Nephron (organoid): ENCODE results near the gene DRGX.

ENCODE experiments used
- H3K27ac Mint-ChIP-seq, 3 experiments: 2 replicates each; pipeline ENCODE4 v1.8.0; 2020; ENCODE audit warnings: mixed read lengths in 3 of 3, mild to moderate bottlenecking in 2 of 3, moderate library complexity in 1 of 3
- H3K27me3 Mint-ChIP-seq: 2 replicates; pipeline ENCODE4 v1.8.0; 2021; ENCODE audit warnings: low read depth, mild to moderate bottlenecking, moderate library complexity, mixed read lengths
- H3K36me3 Mint-ChIP-seq: 2 replicates; pipeline ENCODE4 v1.8.0; 2020; ENCODE audit warnings: low read depth, mixed read lengths
- H3K4me1 Mint-ChIP-seq: 2 replicates; pipeline ENCODE4 v1.8.0; 2020; ENCODE audit warnings: mixed read lengths
- H3K4me3 Mint-ChIP-seq, 3 experiments: 2 replicates each; pipeline ENCODE4 v1.8.0; 2020; ENCODE audit warnings: mild to moderate bottlenecking in 3 of 3, mixed read lengths in 3 of 3, moderate library complexity in 2 of 3
- H3K9me3 Mint-ChIP-seq: 2 replicates; pipeline ENCODE4 v1.8.0; 2020; ENCODE audit warnings: mixed read lengths
- TF ChIP-seq, protein P1 (sequence below), 3 experiments: fragments of 200-600 bp; sonication (generic); IDR thresholded peaks; one replicate each; pipeline ENCODE4 v1.5.0; 2021; ENCODE audit warnings: antibody characterized with exemption in 3 of 3; ENCODE audit not compliant: unreplicated experiment in 3 of 3

Gene DRGX

DNA sequence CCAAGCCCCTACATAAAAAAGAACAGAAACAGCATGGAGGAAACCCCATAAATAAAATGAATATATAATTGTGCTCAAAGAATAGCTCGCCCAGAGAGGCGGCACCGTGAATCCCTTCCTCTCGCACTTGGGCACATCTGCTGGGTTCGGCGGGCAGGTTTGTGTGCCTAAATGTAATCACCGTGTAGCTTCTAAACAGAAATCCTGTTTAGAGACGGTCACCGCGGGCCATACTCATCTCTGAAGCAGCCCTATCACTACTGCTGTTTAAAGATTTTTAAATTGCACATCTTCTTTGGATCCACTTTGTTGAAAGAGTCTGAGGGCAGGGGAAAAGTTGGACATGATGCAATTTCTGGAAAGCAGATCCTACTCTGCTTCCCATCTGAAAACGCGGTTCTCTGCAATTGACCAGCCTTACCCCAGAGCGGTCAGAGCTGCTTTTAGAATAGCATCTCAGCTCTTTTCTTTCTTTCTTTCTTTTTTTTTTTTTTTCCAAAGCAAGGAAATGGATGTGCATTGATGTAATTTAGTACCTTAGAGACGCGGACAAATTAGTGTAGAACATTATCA lies 6.4 kb downstream of the DRGX start:
- Mint-ChIP-seq H3K9me3 (no peaks in the 10 kb centered on the region), H3K27ac (no peak overlapping the region), H3K4me1 (no peaks in the 10 kb centered on the region), H3K4me3 (no peak overlapping the region), H3K36me3 (no peaks in the 10 kb centered on the region), H3K27me3 (peaks cover 79% of the 10 kb centered on the region)
- TF ChIP-seq, protein P1, sequence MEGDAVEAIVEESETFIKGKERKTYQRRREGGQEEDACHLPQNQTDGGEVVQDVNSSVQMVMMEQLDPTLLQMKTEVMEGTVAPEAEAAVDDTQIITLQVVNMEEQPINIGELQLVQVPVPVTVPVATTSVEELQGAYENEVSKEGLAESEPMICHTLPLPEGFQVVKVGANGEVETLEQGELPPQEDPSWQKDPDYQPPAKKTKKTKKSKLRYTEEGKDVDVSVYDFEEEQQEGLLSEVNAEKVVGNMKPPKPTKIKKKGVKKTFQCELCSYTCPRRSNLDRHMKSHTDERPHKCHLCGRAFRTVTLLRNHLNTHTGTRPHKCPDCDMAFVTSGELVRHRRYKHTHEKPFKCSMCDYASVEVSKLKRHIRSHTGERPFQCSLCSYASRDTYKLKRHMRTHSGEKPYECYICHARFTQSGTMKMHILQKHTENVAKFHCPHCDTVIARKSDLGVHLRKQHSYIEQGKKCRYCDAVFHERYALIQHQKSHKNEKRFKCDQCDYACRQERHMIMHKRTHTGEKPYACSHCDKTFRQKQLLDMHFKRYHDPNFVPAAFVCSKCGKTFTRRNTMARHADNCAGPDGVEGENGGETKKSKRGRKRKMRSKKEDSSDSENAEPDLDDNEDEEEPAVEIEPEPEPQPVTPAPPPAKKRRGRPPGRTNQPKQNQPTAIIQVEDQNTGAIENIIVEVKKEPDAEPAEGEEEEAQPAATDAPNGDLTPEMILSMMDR (IDR thresholded peaks at IDR 0.05; ENCODE audit: unreplicated experiment in 3 of 3): no peak

DNA sequence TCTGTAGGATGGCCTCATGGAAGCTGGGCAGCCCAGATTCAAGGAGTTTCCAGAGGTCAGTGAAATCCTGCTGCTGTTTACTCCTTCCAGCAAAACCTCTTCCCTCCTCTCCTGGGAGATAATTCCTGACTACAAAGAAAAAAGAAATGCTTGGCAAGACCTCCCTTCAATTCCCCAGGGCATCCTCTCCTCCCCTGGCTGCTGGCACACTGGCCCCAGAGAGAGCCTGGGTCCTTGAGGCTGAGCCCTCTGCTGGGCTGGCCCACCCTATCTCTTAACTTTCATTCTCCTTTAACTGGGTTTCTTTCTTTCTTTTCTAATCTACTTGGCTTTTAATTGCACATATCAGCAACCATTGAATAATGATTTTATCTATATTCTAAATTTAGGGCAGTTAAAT lies 7.7 kb downstream of the DRGX start:
- no peak overlapping the region for H3K27ac Mint-ChIP-seq
- no peak overlapping the region for H3K4me3 Mint-ChIP-seq
- TF ChIP-seq, protein P1 (IDR thresholded peaks at IDR 0.05; ENCODE audit: unreplicated experiment in 3 of 3): no peak
- no peaks in the 10 kb centered on the region for H3K36me3 Mint-ChIP-seq
- H3K9me3 Mint-ChIP-seq: no peaks in the 10 kb centered on the region
- peaks cover 76% of the 10 kb centered on the region for H3K27me3 Mint-ChIP-seq
- H3K4me1 Mint-ChIP-seq: no peaks in the 10 kb centered on the region

DNA sequence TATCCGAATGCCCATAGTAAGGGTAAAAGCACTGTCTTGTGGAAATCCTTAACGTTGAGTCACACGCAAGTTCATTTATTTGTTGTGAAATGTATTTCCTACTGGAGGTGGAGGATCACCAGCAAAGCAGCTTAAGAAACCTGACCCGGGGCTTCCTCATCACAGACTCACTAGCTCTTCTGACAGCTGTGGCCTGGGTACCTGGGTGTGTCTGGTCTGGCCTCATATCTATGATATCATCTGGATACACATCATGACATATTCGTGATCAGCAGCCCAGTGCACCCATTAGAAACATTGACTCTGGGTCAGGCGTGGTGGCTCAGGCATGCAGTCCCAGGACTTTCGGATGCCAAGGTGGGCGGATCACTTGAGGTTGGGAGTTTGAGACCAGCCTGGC lies 8.8 kb downstream of the DRGX start:
- H3K4me3 Mint-ChIP-seq: no peak overlapping the region
- no peak overlapping the region for H3K27ac Mint-ChIP-seq

DNA sequence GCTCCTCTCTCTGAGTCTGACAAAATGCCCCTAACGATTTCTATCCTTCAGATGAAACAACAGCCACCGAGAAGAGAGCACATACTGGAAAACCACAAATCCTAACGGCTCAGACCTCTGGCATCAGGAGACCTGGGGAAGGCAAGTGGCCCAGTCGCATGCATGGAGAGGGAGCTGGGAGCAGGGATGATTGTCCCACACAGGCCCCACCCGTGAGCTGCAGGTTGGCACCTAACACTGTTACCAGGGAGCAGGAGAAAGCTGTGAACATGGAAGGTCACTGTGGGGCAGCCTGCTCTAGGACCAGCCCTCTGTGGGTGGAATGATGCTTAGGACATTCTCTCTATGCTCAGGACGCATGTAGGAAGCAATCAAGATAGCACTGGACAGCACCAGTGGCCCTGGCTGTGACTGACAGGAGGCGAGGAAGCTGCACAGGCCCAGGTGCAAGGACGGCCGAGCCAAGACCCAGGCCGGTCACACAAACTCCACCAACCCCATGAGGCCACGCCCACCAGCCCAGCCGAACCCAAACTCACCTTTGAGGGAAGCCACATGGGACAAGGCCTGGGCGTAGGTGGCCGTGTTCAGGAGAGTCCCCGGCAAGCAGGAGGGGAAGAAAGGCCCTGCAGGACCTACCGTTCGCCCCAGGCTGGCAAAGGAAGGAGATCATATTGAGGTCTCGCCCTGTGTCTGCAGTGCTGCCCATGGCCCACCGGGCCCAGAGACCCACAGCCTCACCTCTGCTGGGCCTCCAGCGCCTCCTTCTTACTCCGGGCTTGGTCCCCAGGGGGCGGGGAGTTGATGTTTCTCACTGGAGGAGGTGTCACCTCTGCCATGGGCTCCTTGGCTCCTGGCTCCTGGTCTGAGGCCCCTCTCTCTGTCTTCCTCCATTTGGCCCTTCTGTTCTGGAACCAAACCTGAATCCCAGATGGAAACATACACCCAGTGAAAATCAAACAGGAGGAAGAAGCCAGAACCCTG lies 9.7 kb downstream of the DRGX start:
- Mint-ChIP-seq H3K27me3 (peaks cover 65% of the 10 kb centered on the region), H3K27ac (no peak overlapping the region), H3K9me3 (no peaks in the 10 kb centered on the region), H3K36me3 (no peaks in the 10 kb centered on the region), H3K4me3 (no peak overlapping the region), H3K4me1 (no peaks in the 10 kb centered on the region)
- TF ChIP-seq, protein P1 (IDR thresholded peaks at IDR 0.05; ENCODE audit: unreplicated experiment in 3 of 3): no peak

More for the DNA sequence above, 8.8 kb downstream of the DRGX start:
- peaks cover 70% of the 10 kb centered on the region for H3K27me3 Mint-ChIP-seq
- H3K9me3 Mint-ChIP-seq: no peaks in the 10 kb centered on the region
- TF ChIP-seq, protein P1 (IDR thresholded peaks at IDR 0.05; ENCODE audit: unreplicated experiment in 3 of 3): no peak
- H3K4me1 Mint-ChIP-seq: no peaks in the 10 kb centered on the region
- H3K36me3 Mint-ChIP-seq: no peaks in the 10 kb centered on the region

DNA sequence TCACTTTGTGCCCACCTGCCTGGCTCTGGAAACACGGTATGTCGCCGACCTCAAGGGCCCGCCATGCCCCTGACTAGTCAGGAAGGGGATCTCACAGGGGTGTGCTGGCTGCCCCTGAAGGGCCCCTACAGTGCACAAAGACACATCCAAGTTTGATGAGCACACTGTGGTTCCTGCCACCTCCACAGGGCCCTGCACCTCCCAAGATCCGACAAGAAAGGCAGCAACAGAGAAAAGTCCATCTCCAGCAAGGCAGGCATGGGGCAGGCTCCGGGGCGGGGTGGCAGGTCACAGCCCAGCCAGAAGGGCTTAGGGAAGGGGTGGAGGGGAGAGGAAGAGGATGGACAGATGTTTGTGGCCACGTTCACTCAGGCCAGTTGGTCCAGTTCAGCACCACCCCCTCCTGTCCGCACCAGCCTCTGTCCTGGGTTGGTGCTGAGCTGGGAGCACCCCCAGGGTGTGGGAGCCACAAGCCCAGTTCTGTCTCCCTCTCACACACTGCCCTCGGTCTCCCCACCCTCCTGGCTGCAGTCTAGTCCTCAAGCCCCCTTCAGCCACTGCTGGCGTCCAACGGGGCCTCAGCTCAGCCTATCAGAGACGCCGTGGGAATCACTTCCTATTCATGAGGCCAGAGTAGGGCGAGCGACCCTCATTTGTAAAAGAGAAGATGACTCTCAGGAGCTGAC lies 11.5 kb downstream of the DRGX start:
- H3K27ac Mint-ChIP-seq: no peak overlapping the region
- no peaks in the 10 kb centered on the region for H3K9me3 Mint-ChIP-seq
- peaks cover 52% of the 10 kb centered on the region for H3K27me3 Mint-ChIP-seq
- TF ChIP-seq, protein P1 (IDR thresholded peaks at IDR 0.05; ENCODE audit: unreplicated experiment in 3 of 3): no peak
- no peaks in the 10 kb centered on the region for H3K36me3 Mint-ChIP-seq
- H3K4me1 Mint-ChIP-seq: no peaks in the 10 kb centered on the region
- H3K4me3 Mint-ChIP-seq: no peak overlapping the region
